ENCODE results near the gene TBX6.
"Not testable (repeated sequence)": the region's sequence is repeated elsewhere in the genome, so short reads cannot be mapped to it uniquely, and the experiment has no call there.

Gene TBX6

GRCh38 chr16:30065943-30066760 is 25.6 kb downstream of the TBX6 start:
- DNase-seq (ENCODE audit: low spot score): no peak

- DNase-seq (ENCODE audit: low spot score): peak; percentile 98
Observed at GRCh38 chr16:30065102-30065942, 26.4 kb downstream of the TBX6 start, which contains the start of gene ALDOA. Gene ALDOA (plus strand): TSS chr16:30065760. CDS start chr16:30066898, 1,138 bp downstream.

GRCh38 chr16:30064729-30065101 is 27.0 kb downstream of the TBX6 start:
- no peak for DNase-seq (ENCODE audit: low spot score)

- peak; percentile 87 for DNase-seq (ENCODE audit: low spot score)
Observed at GRCh38 chr16:30063893-30064728, 27.6 kb downstream of the TBX6 start.

GRCh38 chr16:30063278-30063892 is 28.3 kb downstream of the TBX6 start:
- DNase-seq (ENCODE audit: low spot score): no peak

DNA sequence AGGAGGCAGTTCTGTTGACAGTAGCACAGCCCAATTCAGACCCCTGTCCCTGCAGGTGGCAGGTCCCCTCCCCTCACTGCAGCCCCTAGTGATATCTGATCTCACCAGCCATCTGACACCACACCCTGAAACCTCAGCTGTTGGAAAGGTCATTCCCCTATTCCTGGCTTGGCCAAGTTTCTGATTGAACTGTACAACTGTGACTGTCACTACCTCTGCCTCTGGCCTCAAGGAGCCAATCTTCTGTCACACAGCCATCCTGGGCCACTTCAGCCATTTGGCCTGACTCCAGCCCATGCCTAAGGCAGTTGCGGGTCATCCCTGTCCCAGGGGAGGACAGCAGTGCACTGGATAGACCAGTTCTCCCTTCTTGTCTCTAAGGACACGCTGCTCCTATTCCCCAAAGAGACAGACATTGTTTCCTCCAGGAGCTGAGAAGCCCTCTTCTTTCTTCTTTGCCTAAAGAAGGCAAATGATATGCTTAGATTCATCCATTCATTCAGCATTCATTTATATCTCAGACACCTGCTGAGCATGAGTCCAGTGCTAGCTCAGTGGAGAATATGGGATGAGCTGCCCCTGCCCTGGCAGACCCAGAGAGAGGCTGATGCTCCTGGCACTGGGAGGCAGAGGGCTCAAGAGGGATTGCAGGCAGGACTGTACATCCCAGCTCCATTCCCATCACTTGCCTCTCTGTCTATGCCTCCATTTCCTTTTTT is 30.7 kb downstream of the TBX6 start:
- DNase-seq (ENCODE audit: low spot score): no peak

- DNase-seq (ENCODE audit: low spot score): no peak
Observed at GRCh38 chr16:30060346-30060745, 31.4 kb downstream of the TBX6 start.

- no peak for DNase-seq (ENCODE audit: low spot score)
Observed at GRCh38 chr16:30054959-30055553, 36.7 kb downstream of the TBX6 start.

GRCh38 chr16:30054451-30054850 is 37.3 kb downstream of the TBX6 start:
- DNase-seq (ENCODE audit: low spot score): no peak

DNA sequence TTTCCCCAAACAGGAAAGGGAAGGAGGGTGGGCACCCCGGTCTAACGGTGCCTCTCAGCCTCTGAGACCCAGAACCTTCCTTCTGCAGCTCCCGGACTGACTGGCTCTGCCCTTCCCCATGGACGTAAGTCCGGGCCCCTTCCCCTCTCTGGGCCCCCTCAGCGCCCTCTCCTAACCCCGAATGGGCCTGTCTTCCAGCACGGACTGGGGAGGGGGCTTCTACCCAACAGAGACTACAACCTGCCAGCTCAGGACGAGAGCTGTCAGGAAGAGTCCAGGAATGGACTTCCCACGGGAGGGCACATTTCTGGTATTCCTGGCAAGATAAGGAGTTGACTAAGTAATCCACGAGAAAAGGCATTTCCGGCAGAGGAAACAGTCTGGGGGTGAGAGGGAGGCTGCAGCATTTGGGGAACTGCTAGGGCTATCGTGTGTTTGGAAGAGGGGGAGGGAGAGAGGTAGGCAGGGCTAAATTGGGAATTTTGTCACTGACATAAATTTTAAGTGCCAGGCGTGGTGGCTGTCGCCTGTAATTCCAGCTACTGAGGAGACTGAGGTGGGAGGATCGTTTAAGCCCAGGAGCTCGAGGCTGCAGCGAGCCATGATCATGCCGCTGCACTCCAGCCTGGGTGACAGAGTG is 38.2 kb downstream of the TBX6 start:
- DNase-seq (ENCODE audit: low spot score): no peak

- peak; percentile 63 for DNase-seq (ENCODE audit: low spot score)
Observed at GRCh38 chr16:30052671-30053372, 38.9 kb downstream of the TBX6 start.

DNA sequence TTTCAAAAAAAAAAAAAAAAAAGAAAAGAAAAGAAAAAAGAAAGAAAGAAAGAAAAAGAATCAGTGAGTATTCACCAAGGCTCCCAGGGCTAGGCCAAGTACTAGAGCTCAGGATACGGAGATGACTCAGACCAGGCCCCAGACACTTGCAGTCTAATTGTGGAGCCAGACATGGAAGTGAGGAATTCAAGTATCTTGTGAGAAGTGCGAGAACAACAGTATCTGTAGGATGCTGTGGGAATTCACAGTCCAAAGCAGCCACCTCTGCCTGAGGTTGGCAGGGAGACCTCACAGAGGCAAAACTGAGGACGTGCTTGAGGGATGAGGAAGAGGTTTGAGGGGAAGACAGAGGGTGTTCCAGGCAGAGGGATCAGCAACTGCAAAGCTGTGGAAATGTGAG is 40.2 kb downstream of the TBX6 start:
- DNase-seq (ENCODE audit: low spot score): no peak

- DNase-seq (ENCODE audit: low spot score): peak; percentile 75
Observed at GRCh38 chr16:30049871-30050270, 41.9 kb downstream of the TBX6 start.

DNA sequence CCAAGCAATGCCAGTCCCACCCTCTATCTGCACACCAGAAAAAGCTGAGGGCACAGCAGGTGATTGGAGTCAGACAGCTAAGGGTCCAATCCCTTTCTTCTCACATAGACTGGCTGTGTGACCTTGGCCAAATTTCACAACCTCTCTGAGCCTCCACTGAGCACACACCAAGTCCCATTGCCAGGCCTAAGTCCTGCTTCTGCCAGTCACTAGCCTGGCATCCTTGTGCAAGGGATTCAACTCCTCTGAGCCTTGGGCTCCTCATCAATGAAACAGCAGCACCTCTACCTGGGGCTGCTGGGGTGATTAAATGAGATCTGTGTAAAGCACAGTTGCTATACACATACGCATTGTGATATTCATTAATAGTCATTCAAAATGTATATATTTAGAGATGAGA is 45.1 kb downstream of the TBX6 start:
- no peak for DNase-seq (ENCODE audit: low spot score)

GRCh38 chr16:30046178-30046577 is 45.5 kb downstream of the TBX6 start:
- DNase-seq (ENCODE audit: low spot score): no peak

GRCh38 chr16:30041841-30042240 is 49.9 kb downstream of the TBX6 start:
- DNase-seq (ENCODE audit: low spot score): no peak

GRCh38 chr16:30040690-30041089 is 51.0 kb downstream of the TBX6 start:
- DNase-seq (ENCODE audit: low spot score): not testable (repeated sequence)

DNA sequence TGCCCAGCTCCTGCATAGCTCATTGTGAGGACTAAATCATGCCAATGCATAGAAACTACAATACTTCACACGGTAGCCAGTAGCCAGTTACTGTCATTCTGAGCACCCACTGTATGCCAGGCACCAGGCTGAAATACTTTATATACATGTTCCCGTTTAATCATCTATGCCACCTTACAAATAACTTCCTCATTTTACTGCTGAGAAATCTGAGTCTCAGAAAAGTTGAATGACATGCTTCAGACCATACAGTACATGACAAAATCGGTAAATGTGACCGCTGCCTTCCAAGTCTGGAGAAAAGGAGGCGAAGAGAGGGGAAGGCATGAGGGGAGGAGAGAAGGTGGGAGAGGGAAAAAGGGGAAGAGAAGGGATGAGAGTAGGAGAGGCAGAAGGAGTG is 51.5 kb downstream of the TBX6 start:
- DNase-seq (ENCODE audit: low spot score): no peak

Measured in globus pallidus (tissue), 1 donor.